CD8-positive, alpha-beta memory T cell (primary cell): ENCODE measurements around the gene SDK1. TPM values are rescaled to one million over a fixed set of nuclear protein-coding genes. Genes with fewer than 3 reads are reported as not detected.

Source experiments
- CTCF ChIA-PET: fragments of 350-600 bp; sonication (Branson Sonifier 250); formaldehyde crosslinking; loops from one replicate; lab custom pipeline; 2021; ENCODE audit warnings: antibody characterized with exemption; lab: Charles Lee
- POLR2A ChIA-PET: fragments of 350-600 bp; sonication (Branson Sonifier 250); formaldehyde crosslinking; loops from one replicate; lab custom pipeline; 2021; ENCODE audit warnings: antibody characterized with exemption; lab: Charles Lee
- DNase-seq, 5 donors: peaks; one replicate each; pipeline versions ENCODE4 v3.0.0 to v3.0.0-alpha.2; 2020 to 2022; ENCODE audit warnings: mixed read lengths in 1 of 5
- H3K27ac ChIP-seq: one replicate; pipeline ENCODE4 v1.7.0; 2013; ENCODE audit warnings: low read depth, mild to moderate bottlenecking, low read length, moderate library complexity
- H3K27me3 ChIP-seq: 2 replicates; pipeline ENCODE4 v1.7.0; 2013; ENCODE audit warnings: low read length, mild to moderate bottlenecking; ENCODE audit not compliant: insufficient read depth, poor library complexity, severe bottlenecking
- H3K36me3 ChIP-seq: 2 replicates; pipeline ENCODE4 v1.7.0; 2013; ENCODE audit warnings: mild to moderate bottlenecking, low read length, moderate library complexity; ENCODE audit not compliant: insufficient read depth
- H3K4me1 ChIP-seq: 2 replicates; pipeline ENCODE4 v1.7.0; 2013; ENCODE audit warnings: mild to moderate bottlenecking, low read length, moderate library complexity; ENCODE audit not compliant: insufficient read depth
- H3K4me3 ChIP-seq: 2 replicates; pipeline ENCODE4 v1.7.0; 2013; ENCODE audit warnings: mild to moderate bottlenecking, low read length
- H3K9me3 ChIP-seq: 2 replicates; pipeline ENCODE4 v1.7.0; 2013; ENCODE audit warnings: mild to moderate bottlenecking, low read length
- H3K27ac Mint-ChIP-seq, 8 donors: one replicate each; pipeline ENCODE4 v1.8.0; 2020 to 2021; ENCODE audit warnings: mixed read lengths in 8 of 8, mild to moderate bottlenecking in 6 of 8, inconsistent platforms in 3 of 8, moderate library complexity in 3 of 8
- H3K27me3 Mint-ChIP-seq, 2 donors: one replicate each; pipeline ENCODE4 v1.8.0; 2020 to 2021; ENCODE audit warnings: mixed read lengths in 2 of 2, mild to moderate bottlenecking in 1 of 2, moderate library complexity in 1 of 2
- H3K36me3 Mint-ChIP-seq, 3 donors: one replicate each; pipeline ENCODE4 v1.8.0; 2020 to 2021; ENCODE audit warnings: mixed read lengths in 3 of 3, inconsistent platforms in 1 of 3, mild to moderate bottlenecking in 1 of 3
- H3K4me1 Mint-ChIP-seq, 3 donors: one replicate each; pipeline ENCODE4 v1.8.0; 2020 to 2021; ENCODE audit warnings: mixed read lengths in 3 of 3, inconsistent platforms in 1 of 3, mild to moderate bottlenecking in 1 of 3
- H3K4me3 Mint-ChIP-seq, 7 donors: one replicate each; pipeline ENCODE4 v1.8.0; 2020 to 2021; ENCODE audit warnings: mixed read lengths in 7 of 7, mild to moderate bottlenecking in 6 of 7, moderate library complexity in 4 of 7, inconsistent platforms in 2 of 7
- H3K9me3 Mint-ChIP-seq, 5 donors: one replicate each; pipeline ENCODE4 v1.8.0; 2020 to 2022; ENCODE audit warnings: mixed read lengths in 5 of 5, mild to moderate bottlenecking in 3 of 5, moderate library complexity in 2 of 5, inconsistent platforms in 1 of 5
- polyA plus RNA-seq: library from polyadenylated mRNA; unstranded; fragments of 300-500 nt; fragmentation: Illumina TruSeq; gene quantifications from one replicate; pipeline ENCODE4 v1.2.3, GENCODE V29; 2021
- total RNA-seq, 2 experiments: library from RNA; stranded (reverse); gene quantifications; one replicate each; pipeline ENCODE4 v1.2.3, GENCODE V29; 2021

The SDK1 gene
- total and polyA plus RNA-seq, 3 experiments from 2014 or later, result 0.04 TPM; not detected in 1

DNA sequence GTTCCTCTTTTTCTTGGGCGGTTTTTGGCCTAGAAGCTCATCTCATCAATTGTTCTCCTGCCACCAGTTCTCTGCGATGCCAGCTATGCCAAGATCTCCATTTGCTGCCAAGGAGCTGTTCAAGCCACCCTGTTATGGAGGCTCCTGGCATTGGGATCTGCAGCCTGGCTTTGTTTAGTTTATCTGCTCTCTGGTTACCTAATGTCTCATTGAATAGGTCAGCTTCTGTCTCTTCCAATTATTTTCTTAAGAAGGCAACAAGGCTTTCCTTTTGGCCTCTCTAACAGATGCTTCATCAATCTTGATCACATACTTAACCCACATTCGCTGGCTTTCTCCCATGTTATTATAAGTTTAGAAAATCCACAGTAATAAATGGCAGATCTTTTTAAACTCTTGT, 20.6 kb upstream of the SDK1 start:
- no peak overlapping the region for H3K4me3 Mint-ChIP-seq
- Histone ChIP-seq H3K27ac (no peak overlapping the region), H3K4me3 (no peak overlapping the region), H3K27me3 (no peaks in the 10 kb centered on the region), H3K4me1 (no peaks in the 10 kb centered on the region), H3K36me3 (no peaks in the 10 kb centered on the region), H3K9me3 (no peaks in the 10 kb centered on the region)
- no peaks in the 10 kb centered on the region for H3K4me1 Mint-ChIP-seq
- CTCF ChIA-PET, result no interaction called here
- H3K27me3 Mint-ChIP-seq, result peaks cover 17 to 25% of the 10 kb centered on the region in 2 donors
- POLR2A ChIA-PET, result no interaction called here
- H3K27ac Mint-ChIP-seq, result no peak overlapping the region
- no peak for DNase-seq
- H3K36me3 Mint-ChIP-seq, result no peaks in the 10 kb centered on the region
- H3K9me3 Mint-ChIP-seq, result no peaks in the 10 kb centered on the region

DNA sequence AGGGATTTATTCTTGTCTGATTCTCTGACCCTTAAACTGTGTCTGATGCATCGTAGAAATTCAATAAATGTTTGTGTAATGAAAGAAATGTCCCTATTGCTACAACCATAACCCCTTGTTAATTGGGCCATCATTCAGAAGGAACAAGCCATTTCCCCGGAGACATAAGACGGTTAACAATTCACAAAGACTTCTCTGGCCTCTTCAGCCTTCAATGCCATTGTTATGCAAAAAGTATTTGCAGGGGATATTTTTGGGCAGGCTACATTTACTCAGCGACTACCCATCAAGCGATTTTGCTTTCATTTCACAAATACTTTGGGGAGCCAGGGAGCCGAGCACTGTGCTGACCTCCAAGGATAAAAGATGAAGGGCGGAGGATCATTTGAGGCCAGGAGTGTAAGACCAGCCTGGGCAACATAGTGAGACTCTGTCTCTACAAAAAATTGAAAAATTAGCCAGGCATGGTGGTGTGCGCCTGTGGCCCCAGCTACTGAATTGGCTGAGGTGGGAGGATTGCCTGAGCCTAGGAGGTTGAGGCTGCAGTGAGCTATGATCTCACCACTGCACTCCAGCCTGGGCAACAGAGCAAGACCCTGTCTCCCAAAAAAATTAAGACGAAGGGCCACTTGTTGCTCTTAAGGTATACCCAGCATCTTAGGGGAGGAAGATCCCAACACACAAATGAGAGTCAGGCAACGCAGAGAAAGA, 20.0 kb upstream of the SDK1 start:
- no peak overlapping the region for H3K4me3 Mint-ChIP-seq
- no peaks in the 10 kb centered on the region for H3K36me3 Mint-ChIP-seq
- H3K36me3 ChIP-seq, result no peaks in the 10 kb centered on the region
- no peaks in the 10 kb centered on the region for H3K4me1 Mint-ChIP-seq
- no peak for DNase-seq
- no peaks in the 10 kb centered on the region for H3K9me3 Mint-ChIP-seq
- no peak overlapping the region for H3K27ac Mint-ChIP-seq
- no peaks in the 10 kb centered on the region for H3K9me3 ChIP-seq
- peaks cover 17 to 23% of the 10 kb centered on the region in 2 donors for H3K27me3 Mint-ChIP-seq
- no peak overlapping the region for H3K27ac ChIP-seq
- no peaks in the 10 kb centered on the region for H3K4me1 ChIP-seq
- no peak overlapping the region for H3K4me3 ChIP-seq
- CTCF ChIA-PET, result no interaction called here
- POLR2A ChIA-PET, result no interaction called here
- H3K27me3 ChIP-seq, result no peaks in the 10 kb centered on the region

GRCh38 chr7:3282457-3282856, 18.6 kb upstream of the SDK1 start:
- Histone ChIP-seq H3K9me3 (no peaks in the 10 kb centered on the region), H3K36me3 (no peaks in the 10 kb centered on the region), H3K4me3 (no peak overlapping the region), H3K4me1 (no peaks in the 10 kb centered on the region), H3K27me3 (no peaks in the 10 kb centered on the region), H3K27ac (no peak overlapping the region)
- H3K27ac Mint-ChIP-seq, result no peak overlapping the region
- H3K27me3 Mint-ChIP-seq, result peaks cover 20 to 21% of the 10 kb centered on the region in 2 donors
- POLR2A ChIA-PET, result no interaction called here
- CTCF ChIA-PET, result no interaction called here
- H3K4me3 Mint-ChIP-seq, result no peak overlapping the region
- no peaks in the 10 kb centered on the region for H3K36me3 Mint-ChIP-seq
- no peak for DNase-seq
- no peaks in the 10 kb centered on the region for H3K9me3 Mint-ChIP-seq
- no peaks in the 10 kb centered on the region for H3K4me1 Mint-ChIP-seq

GRCh38 chr7:3283130-3283704, 17.8 kb upstream of the SDK1 start:
- H3K27me3 Mint-ChIP-seq, result peaks cover 17 to 22% of the 10 kb centered on the region in 2 donors
- ChIA-PET POLR2A (no interaction called here), CTCF (no interaction called here)
- Histone ChIP-seq H3K27me3 (no peaks in the 10 kb centered on the region), H3K36me3 (no peaks in the 10 kb centered on the region), H3K27ac (no peak overlapping the region), H3K4me1 (no peaks in the 10 kb centered on the region), H3K9me3 (no peaks in the 10 kb centered on the region), H3K4me3 (no peak overlapping the region)
- no peak for DNase-seq
- no peak overlapping the region for H3K4me3 Mint-ChIP-seq
- H3K4me1 Mint-ChIP-seq, result no peaks in the 10 kb centered on the region
- no peaks in the 10 kb centered on the region for H3K9me3 Mint-ChIP-seq
- no peaks in the 10 kb centered on the region for H3K36me3 Mint-ChIP-seq
- no peak overlapping the region for H3K27ac Mint-ChIP-seq

DNA sequence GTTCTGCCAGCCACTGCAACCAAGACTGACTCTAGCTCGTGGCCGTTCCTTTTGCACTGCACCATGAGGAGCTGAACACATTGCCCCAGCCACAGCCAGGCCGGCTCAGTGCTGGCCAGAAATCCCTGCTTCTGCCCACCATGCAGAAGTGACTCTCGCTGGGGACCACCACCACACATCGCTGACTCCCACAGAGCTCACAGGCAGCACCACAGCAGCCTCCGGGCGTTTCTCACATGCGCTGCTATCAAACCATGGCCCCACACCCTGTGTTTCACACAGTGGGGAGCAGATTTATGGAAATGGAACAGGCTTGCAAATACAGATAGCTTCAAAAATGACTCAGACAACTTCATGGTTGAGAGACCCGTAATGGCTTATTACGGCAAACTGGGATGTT, 15.4 kb upstream of the SDK1 start:
- H3K9me3 Mint-ChIP-seq, result no peaks in the 10 kb centered on the region
- CTCF ChIA-PET, result no interaction called here
- Histone ChIP-seq H3K27ac (no peak overlapping the region), H3K9me3 (no peaks in the 10 kb centered on the region), H3K36me3 (no peaks in the 10 kb centered on the region), H3K4me3 (no peak overlapping the region), H3K27me3 (no peaks in the 10 kb centered on the region), H3K4me1 (no peaks in the 10 kb centered on the region)
- POLR2A ChIA-PET, result interaction anchor here (0.7 kb wide), 1 partner anchor 712 kb away, joined by 7 read pairs; no protein-coding TSS in a partner anchor
- H3K36me3 Mint-ChIP-seq, result no peaks in the 10 kb centered on the region
- no peak overlapping the region for H3K27ac Mint-ChIP-seq
- H3K4me3 Mint-ChIP-seq, result no peak overlapping the region
- peaks cover 13 to 18% of the 10 kb centered on the region in 2 donors for H3K27me3 Mint-ChIP-seq
- no peak for DNase-seq
- no peaks in the 10 kb centered on the region for H3K4me1 Mint-ChIP-seq

GRCh38 chr7:3289996-3290395, 11.1 kb upstream of the SDK1 start:
- H3K4me3 Mint-ChIP-seq, result no peak overlapping the region

GRCh38 chr7:3292694-3293093, 8.4 kb upstream of the SDK1 start:
- no peaks in the 10 kb centered on the region for H3K9me3 ChIP-seq
- H3K27ac ChIP-seq, result no peak overlapping the region
- ChIA-PET POLR2A (no interaction called here), CTCF (interaction anchor here (0.9 kb wide), 1 partner anchor 10 kb away, joined by 4 read pairs; no protein-coding TSS in a partner anchor)
- no peak overlapping the region for H3K4me3 ChIP-seq
- Mint-ChIP-seq H3K9me3 (no peaks in the 10 kb centered on the region), H3K27me3 (peaks cover 8 to 57% of the 10 kb centered on the region in 2 donors), H3K36me3 (no peaks in the 10 kb centered on the region), H3K4me3 (no peak overlapping the region), H3K4me1 (no peaks in the 10 kb centered on the region), H3K27ac (no peak overlapping the region)
- DNase-seq, result no peak
- no peaks in the 10 kb centered on the region for H3K36me3 ChIP-seq
- no peaks in the 10 kb centered on the region for H3K27me3 ChIP-seq
- H3K4me1 ChIP-seq, result no peaks in the 10 kb centered on the region

More at GRCh38 chr7:3289996-3290395, 11.1 kb upstream of the SDK1 start:
- H3K27me3 Mint-ChIP-seq, result peaks cover 5 to 44% of the 10 kb centered on the region in 2 donors
- no peaks in the 10 kb centered on the region for H3K4me1 Mint-ChIP-seq
- no peaks in the 10 kb centered on the region for H3K36me3 Mint-ChIP-seq
- Histone ChIP-seq H3K27ac (no peak overlapping the region), H3K27me3 (no peaks in the 10 kb centered on the region), H3K9me3 (no peaks in the 10 kb centered on the region), H3K36me3 (no peaks in the 10 kb centered on the region), H3K4me3 (no peak overlapping the region), H3K4me1 (no peaks in the 10 kb centered on the region)
- H3K9me3 Mint-ChIP-seq, result no peaks in the 10 kb centered on the region
- ChIA-PET CTCF (interaction anchor here (1.2 kb wide), 1 partner anchor 11 kb away, joined by 3 read pairs; the partner anchor contains the start of gene SDK1), POLR2A (no interaction called here)
- no peak overlapping the region for H3K27ac Mint-ChIP-seq
- no peak for DNase-seq

DNA sequence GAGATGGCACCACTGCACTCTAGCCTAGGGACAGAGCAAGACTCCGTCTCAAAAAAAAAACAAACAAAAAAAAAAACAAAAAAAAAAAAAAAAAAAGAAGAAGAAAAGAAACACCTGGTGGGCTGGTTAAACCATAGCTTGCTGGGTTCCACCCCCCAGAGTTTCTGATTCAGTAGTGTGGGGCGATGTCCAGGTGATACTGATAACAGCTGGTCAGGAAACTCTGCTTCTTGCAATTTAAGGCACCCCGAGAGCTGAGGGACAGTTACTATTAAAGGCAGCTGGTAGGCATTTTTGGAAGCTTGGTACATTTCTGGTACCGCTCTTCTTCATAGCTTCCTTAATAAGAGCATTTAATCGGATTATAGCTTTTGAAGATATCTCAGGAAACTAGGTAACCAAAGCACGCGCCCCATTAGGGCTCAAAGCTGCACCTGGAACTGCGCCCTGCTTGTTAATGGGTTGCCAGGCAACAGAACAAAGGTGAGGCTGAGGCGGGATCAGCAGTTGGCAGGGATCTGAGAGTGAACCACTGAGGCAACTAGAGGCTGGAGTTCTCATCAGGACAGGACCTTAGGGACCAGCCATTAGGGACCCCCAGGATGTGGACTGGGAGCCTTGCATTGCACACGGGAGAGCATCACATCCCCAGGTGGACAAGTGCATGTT, 6.5 kb upstream of the SDK1 start:
- Histone ChIP-seq H3K27ac (no peak overlapping the region), H3K36me3 (no peaks in the 10 kb centered on the region), H3K9me3 (no peaks in the 10 kb centered on the region), H3K27me3 (no peaks in the 10 kb centered on the region), H3K4me1 (no peaks in the 10 kb centered on the region), H3K4me3 (no peak overlapping the region)
- no peaks in the 10 kb centered on the region for H3K36me3 Mint-ChIP-seq
- no peak for DNase-seq
- no peak overlapping the region for H3K27ac Mint-ChIP-seq
- peaks cover 13 to 63% of the 10 kb centered on the region in 2 donors for H3K27me3 Mint-ChIP-seq
- POLR2A ChIA-PET, result interaction anchor here (0.7 kb wide), 1 partner anchor 13 kb away, joined by 6 read pairs; no protein-coding TSS in a partner anchor
- H3K4me3 Mint-ChIP-seq, result no peak overlapping the region
- H3K4me1 Mint-ChIP-seq, result no peaks in the 10 kb centered on the region
- H3K9me3 Mint-ChIP-seq, result no peaks in the 10 kb centered on the region
- CTCF ChIA-PET, result no interaction called here
